Keratinocyte (primary cell): ENCODE measurements around the gene DMAC2. TPM values are rescaled to one million over a fixed set of nuclear protein-coding genes. Genes with fewer than 3 reads are reported as not detected.
A peak's percentile ranks its signal among the peaks of the same experiment; 100 is the strongest.
"Not testable (repeated sequence)": the region's sequence is repeated elsewhere in the genome, so short reads cannot be mapped to it uniquely, and the experiment has no call there.

Experiments used
- DNase-seq: peaks from one replicate; pipeline ENCODE4 v3.0.0-alpha.2; 2011; ENCODE audit warnings: low read depth, missing footprints, low spot score
- FAIRE-seq: peaks from 2 replicates; lab custom pipeline; 2011; peaks lifted over from hg19 to GRCh38; lab: Jason Lieb, UNC
- H2AFZ ChIP-seq: 2 replicates; pipeline ENCODE4 v1.6.0; 2012; ENCODE audit warnings: low read length, control low read depth, inconsistent platforms; ENCODE audit not compliant: control insufficient read depth
- H3K27ac ChIP-seq: 2 replicates; pipeline ENCODE4 v1.5.1; 2011; ENCODE audit warnings: low read length; ENCODE audit not compliant: control insufficient read depth, insufficient read depth
- H3K27me3 ChIP-seq: 3 replicates; pipeline ENCODE4 v1.6.0; 2011; ENCODE audit warnings: low read length; ENCODE audit not compliant: control insufficient read depth, insufficient read depth; ENCODE audit errors: extremely low read depth
- H3K36me3 ChIP-seq, 2 experiments: 2 replicates in 1 of 2; 3 replicates in 1 of 2; pipeline ENCODE4 v1.5.1; 2011; ENCODE audit warnings: low read length in 2 of 2, mild to moderate bottlenecking in 1 of 2; ENCODE audit not compliant: control insufficient read depth in 2 of 2, insufficient read depth in 2 of 2; ENCODE audit errors: extremely low read depth in 1 of 2
- H3K4me1 ChIP-seq: 3 replicates; pipeline ENCODE4 v1.5.1; 2011; ENCODE audit warnings: low read length; ENCODE audit not compliant: control insufficient read depth, insufficient read depth; ENCODE audit errors: extremely low read depth
- H3K4me2 ChIP-seq: 3 replicates; pipeline ENCODE4 v1.6.0; 2011; ENCODE audit warnings: low read depth, low read length; ENCODE audit not compliant: control insufficient read depth, insufficient read depth; ENCODE audit errors: extremely low read depth
- H3K4me3 ChIP-seq, 3 experiments: fragments of 200-600 bp in 1 of 3; sonication (generic) in 1 of 3; 2 replicates in 2 of 3; 3 replicates in 1 of 3; pipeline ENCODE4 v1.5.1; 2011 to 2016; ENCODE audit warnings: low read length in 3 of 3, mild to moderate bottlenecking in 3 of 3, control low read depth in 2 of 3, inconsistent platforms in 1 of 3, low read depth in 1 of 3, mixed read lengths in 1 of 3, mixed run types in 1 of 3, moderate library complexity in 1 of 3; ENCODE audit not compliant: control insufficient read depth in 2 of 3, insufficient read depth in 2 of 3; ENCODE audit errors: extremely low read depth in 1 of 3
- H3K79me2 ChIP-seq: 2 replicates; pipeline ENCODE4 v1.6.0; 2012; ENCODE audit warnings: low read length; ENCODE audit not compliant: control insufficient read depth, insufficient read depth
- H3K9ac ChIP-seq: 3 replicates; pipeline ENCODE4 v1.6.0; 2011; ENCODE audit warnings: low read length; ENCODE audit not compliant: control insufficient read depth, insufficient read depth; ENCODE audit errors: extremely low read depth
- H3K9me1 ChIP-seq: 3 replicates; pipeline ENCODE4 v1.6.0; 2011; ENCODE audit warnings: low read length; ENCODE audit not compliant: control insufficient read depth, insufficient read depth; ENCODE audit errors: extremely low read depth
- H3K9me3 ChIP-seq: 2 replicates; pipeline ENCODE4 v1.5.1; 2012; ENCODE audit warnings: low read depth, low read length; ENCODE audit not compliant: control insufficient read depth
- H4K20me1 ChIP-seq: 3 replicates; pipeline ENCODE4 v1.6.0; 2011; ENCODE audit warnings: low read length; ENCODE audit not compliant: control insufficient read depth, insufficient read depth; ENCODE audit errors: extremely low read depth
- EZH2 ChIP-seq: IDR thresholded peaks from one replicate; pipeline ENCODE4 v1.6.1; 2012; ENCODE audit warnings: inconsistent platforms, mild to moderate bottlenecking, low read length, moderate library complexity
- dilution Hi-C: fragments of 300-500 bp; cut with MboI; formaldehyde crosslinking; loops from one replicate; pipeline ENCODE4 v1.7.0; 2020; ENCODE audit warnings: low sequenced_read_pairs; ENCODE audit not compliant: extremely low pct_ligation_motif_present
- polyA minus RNA-seq, 3 experiments: library from RNA; depleted of rRNA, polyadenylated mRNA; stranded (reverse); fragments of >200 nt; gene quantifications; 1 replicate in 1 of 3; 2 replicates in 1 of 3; 3 replicates in 1 of 3; pipeline ENCODE4 v1.2.3, GENCODE V29; 2011
- polyA plus RNA-seq, 5 experiments: library from polyadenylated mRNA; depleted of rRNA in 3 of 5; stranded (reverse) in 3 of 5; stranded (forward) in 1 of 5; unstranded in 1 of 5; fragments of >200 nt; gene quantifications; 1 replicate in 1 of 5; 2 replicates in 3 of 5; 3 replicates in 1 of 5; pipeline versions ENCODE4 v1.2.1 to v1.2.3, GENCODE V29; 2011 to 2012; ENCODE audit warnings: missing spikeins in 2 of 5, low read depth in 1 of 5, low replicate concordance in 1 of 5
- TF ChIP-seq, protein P1 (sequence below), 3 experiments: IDR thresholded peaks in 1 of 3; conservative IDR thresholded peaks in 1 of 3; optimal IDR thresholded peaks in 1 of 3; 2 replicates in 2 of 3; 3 replicates in 1 of 3; pipeline versions ENCODE3 to v1.5.1; 2011; ENCODE audit warnings: low read length in 3 of 3, mild to moderate bottlenecking in 3 of 3, moderate library complexity in 2 of 3, control low read depth in 1 of 3, inconsistent platforms in 1 of 3; ENCODE audit not compliant: insufficient read depth in 2 of 3; ENCODE audit errors: extremely low read depth in 1 of 3

DMAC2 gene
- polyA plus RNA-seq: 45.3 to 64.0 TPM (median 45.6 TPM) in 3 replicates
- 30.6 TPM for polyA plus RNA-seq (2011; ENCODE audit: low read depth)
- polyA plus RNA-seq (2011; cell fraction: cytosol; rRNA removed): 57.1 and 81.4 TPM in 2 replicates
- 39.8 and 51.4 TPM in 2 replicates for polyA plus RNA-seq (2011; cell fraction: nucleus; rRNA removed)
- 37.1 and 51.0 TPM in 2 replicates for polyA plus RNA-seq (2012; ENCODE audit: low replicate concordance)
- 49.0 to 61.4 TPM (median 61.2 TPM) in 3 replicates for polyA minus RNA-seq
- 82.3 TPM for polyA minus RNA-seq (2011; cell fraction: cytosol; rRNA and poly(A)+ RNA removed)
- polyA minus RNA-seq (2011; cell fraction: nucleus; rRNA and poly(A)+ RNA removed): 22.8 and 24.7 TPM in 2 replicates

DNA sequence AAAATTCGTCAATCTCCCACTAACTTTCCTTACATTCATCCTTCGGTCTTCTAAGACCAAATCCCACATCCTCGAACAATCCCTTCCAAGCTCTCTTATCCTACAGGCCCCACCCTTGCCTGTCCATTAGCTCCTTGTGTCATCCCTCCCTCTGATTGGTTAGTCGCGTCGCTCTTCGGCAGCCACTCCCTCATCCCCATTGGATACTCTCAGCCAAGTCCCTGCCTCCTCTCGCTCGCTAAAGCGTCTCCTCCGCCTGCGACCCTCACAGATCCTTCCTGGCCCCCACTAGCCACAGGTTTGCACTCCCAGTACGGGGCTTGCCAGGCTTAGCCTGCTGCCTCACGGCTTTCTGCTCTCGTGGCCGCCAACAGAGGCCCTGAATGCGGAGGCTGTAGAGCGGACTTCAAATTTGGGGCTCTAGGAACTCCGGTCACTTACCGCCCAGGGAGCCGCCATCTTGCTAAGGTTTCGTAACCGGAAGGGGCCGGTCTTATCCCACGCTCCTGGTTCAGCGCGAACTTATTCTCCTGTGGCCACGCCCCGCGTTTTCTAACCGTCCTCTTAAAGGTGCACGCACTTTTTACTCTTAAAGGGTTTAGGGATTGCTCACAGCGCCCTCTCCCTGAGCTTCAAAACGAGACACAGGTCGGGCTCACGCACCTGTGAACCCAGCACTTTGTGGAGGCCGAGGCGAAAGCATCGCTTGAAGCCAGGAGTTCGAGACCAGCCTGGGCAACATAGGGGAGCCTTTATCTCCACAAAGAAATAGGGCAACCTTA lies at the start of gene DMAC2:
TSS of gene DMAC2 (minus strand) at position 472 of the 782 bp plus-strand sequence. CDS start at position 459, 13 bp downstream.
- H3K4me2 ChIP-seq: peak within 1 kb of the TSS; percentile 89
- no peaks in the 10 kb centered on the region for H3K9me3 ChIP-seq
- H3K79me2 ChIP-seq: peaks cover 13% of the 10 kb centered on the region
- peaks cover 12% of the 10 kb centered on the region for H3K4me1 ChIP-seq
- no peaks in the 10 kb centered on the region for H3K27me3 ChIP-seq
- no peaks in the 10 kb centered on the region for H3K9me1 ChIP-seq
- DNase-seq: peak; percentile 94
- peak; percentile 98 for FAIRE-seq
- H3K27ac ChIP-seq: peak within 1 kb of the TSS; percentile 98
- H3K9ac ChIP-seq: peak within 1 kb of the TSS; percentile 99
- no peaks in the 10 kb centered on the region for H4K20me1 ChIP-seq
- TF ChIP-seq, protein P1, sequence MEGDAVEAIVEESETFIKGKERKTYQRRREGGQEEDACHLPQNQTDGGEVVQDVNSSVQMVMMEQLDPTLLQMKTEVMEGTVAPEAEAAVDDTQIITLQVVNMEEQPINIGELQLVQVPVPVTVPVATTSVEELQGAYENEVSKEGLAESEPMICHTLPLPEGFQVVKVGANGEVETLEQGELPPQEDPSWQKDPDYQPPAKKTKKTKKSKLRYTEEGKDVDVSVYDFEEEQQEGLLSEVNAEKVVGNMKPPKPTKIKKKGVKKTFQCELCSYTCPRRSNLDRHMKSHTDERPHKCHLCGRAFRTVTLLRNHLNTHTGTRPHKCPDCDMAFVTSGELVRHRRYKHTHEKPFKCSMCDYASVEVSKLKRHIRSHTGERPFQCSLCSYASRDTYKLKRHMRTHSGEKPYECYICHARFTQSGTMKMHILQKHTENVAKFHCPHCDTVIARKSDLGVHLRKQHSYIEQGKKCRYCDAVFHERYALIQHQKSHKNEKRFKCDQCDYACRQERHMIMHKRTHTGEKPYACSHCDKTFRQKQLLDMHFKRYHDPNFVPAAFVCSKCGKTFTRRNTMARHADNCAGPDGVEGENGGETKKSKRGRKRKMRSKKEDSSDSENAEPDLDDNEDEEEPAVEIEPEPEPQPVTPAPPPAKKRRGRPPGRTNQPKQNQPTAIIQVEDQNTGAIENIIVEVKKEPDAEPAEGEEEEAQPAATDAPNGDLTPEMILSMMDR (optimal IDR thresholded peaks at IDR 0.05 in 1 of 3, IDR thresholded peaks at IDR 0.05 in 1 of 3, conservative IDR thresholded peaks at IDR 0.05 in 1 of 3; ENCODE audit: extremely low read depth in 1 of 3, insufficient read depth in 2 of 3, low read length in 3 of 3): peak; percentile 61 to 79 (median 77)
- no peak for TF ChIP-seq EZH2
- peak within 1 kb of the TSS; percentile 98 for H2AFZ ChIP-seq
- dilution Hi-C loops: no loop called here
- peaks cover 8 to 9% of the 10 kb centered on the region in 2 experiments for H3K36me3 ChIP-seq
- H3K4me3 ChIP-seq: peak within 1 kb of the TSS; percentile 63 to 98 (median 97)

DNA sequence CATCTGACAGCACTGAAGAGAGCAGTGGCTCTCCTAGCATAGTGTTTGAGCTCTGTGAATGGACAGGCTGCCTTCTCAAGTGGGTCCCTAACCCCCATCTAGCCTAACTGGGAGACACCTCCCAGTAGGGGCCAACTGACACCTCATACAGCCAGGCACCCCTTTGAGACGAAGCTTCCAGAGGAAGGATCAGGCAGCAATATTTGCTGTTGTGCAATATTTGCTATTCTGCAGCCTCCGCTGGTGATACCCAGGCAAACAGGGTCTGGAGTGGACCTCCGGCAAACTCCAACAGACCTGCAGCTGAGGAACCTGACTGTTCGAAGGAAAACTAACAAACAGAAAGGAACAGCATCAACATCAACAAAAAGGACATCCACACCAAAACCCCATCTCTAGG lies 47.2 kb upstream of the DMAC2 start:
- DNase-seq, H3K4me2 ChIP-seq, H3K9me1 ChIP-seq, H3K9me3 ChIP-seq, H3K4me1 ChIP-seq, H3K79me2 ChIP-seq, FAIRE-seq, H4K20me1 ChIP-seq, H2AFZ ChIP-seq, H3K4me3 ChIP-seq, H3K9ac ChIP-seq, dilution Hi-C loops, H3K36me3 ChIP-seq, H3K27me3 ChIP-seq, H3K27ac ChIP-seq: not testable (repeated sequence)
